Activated CD4-positive, alpha-beta T cell treated with anti-CD3 and anti-CD28 coated beads, Interleukin-2, amount 10 ng/mL, durations not matched to agents 7 days and 5 days (primary cell): ENCODE measurements around the gene PPM1M. TPM values are rescaled to one million over a fixed set of nuclear protein-coding genes. Genes with fewer than 3 reads are reported as not detected.

Experiments used
- CTCF ChIA-PET: fragments of 350-600 bp; sonication (Branson Sonifier 250); formaldehyde crosslinking; loops from one replicate; lab custom pipeline; 2021; ENCODE audit warnings: antibody characterized with exemption; lab: Charles Lee
- POLR2A ChIA-PET: fragments of 350-600 bp; sonication (Branson Sonifier 250); formaldehyde crosslinking; loops from one replicate; lab custom pipeline; 2021; ENCODE audit warnings: antibody characterized with exemption; lab: Charles Lee
- DNase-seq: peaks from one replicate; pipeline ENCODE4 v3.0.0-alpha.2; 2020
- H3K27ac Mint-ChIP-seq: one replicate; pipeline ENCODE4 v1.8.0; 2021; ENCODE audit warnings: mild to moderate bottlenecking, moderate library complexity, mixed read lengths
- H3K27me3 Mint-ChIP-seq: one replicate; pipeline ENCODE4 v1.8.0; 2021; ENCODE audit warnings: mixed read lengths
- H3K36me3 Mint-ChIP-seq: one replicate; pipeline ENCODE4 v1.8.0; 2021; ENCODE audit warnings: low read depth, mixed read lengths
- H3K4me1 Mint-ChIP-seq: one replicate; pipeline ENCODE4 v1.8.0; 2021; ENCODE audit warnings: mixed read lengths
- H3K4me3 Mint-ChIP-seq: one replicate; pipeline ENCODE4 v1.8.0; 2021; ENCODE audit warnings: mild to moderate bottlenecking, moderate library complexity, mixed read lengths
- H3K9me3 Mint-ChIP-seq: one replicate; pipeline ENCODE4 v1.8.0; 2021; ENCODE audit warnings: mixed read lengths
- total RNA-seq, 2 experiments: library from RNA; stranded (reverse); gene quantifications; one replicate each; pipeline ENCODE4 v1.2.3, GENCODE V29; 2021

PPM1M gene
- total RNA-seq, 2 experiments from 2014 or later: 82.2 to 92.7 TPM

DNA sequence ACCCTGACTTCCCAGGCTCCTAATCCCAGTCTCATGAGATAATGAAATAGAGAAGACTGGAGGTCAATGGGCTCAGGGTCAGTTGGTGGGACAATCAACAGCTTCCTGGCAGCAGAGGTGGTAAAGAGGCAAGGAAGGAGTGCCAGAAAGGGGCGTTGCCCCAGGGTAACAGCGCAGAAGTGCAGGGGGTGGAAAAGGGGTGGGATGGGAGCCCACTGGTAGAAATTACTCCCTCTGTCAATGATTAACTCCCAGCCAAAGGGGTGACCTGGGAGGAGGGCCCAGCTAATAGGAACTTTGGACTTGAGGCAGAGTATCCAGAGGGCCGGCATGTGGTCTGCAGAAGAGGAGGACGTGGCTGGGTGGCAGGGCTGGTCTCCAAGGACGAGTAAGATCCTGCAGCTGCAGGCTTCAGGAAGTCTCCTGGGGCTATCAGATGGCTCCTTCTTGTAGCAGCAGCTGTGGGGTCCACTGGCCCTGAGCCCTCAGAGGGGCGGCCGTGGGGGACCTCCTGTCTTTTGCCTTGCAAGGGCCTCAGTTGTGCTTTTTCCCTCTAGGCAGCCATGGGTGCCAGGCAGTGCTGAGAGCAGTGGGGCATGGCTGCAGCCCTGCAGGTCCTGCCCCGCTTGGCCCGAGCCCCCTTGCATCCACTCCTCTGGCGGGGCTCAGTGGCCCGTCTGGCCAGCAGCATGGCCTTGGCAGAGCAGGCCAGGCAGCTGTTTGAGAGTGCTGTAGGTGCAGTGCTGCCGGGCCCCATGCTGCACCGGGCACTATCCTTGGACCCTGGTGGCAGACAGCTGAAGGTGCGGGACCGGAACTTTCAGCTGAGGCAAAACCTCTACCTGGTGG, 44.4 kb downstream of the PPM1M start:
- peak overlapping the region; percentile 19 for H3K4me3 Mint-ChIP-seq
- no peak for DNase-seq
- no peaks in the 10 kb centered on the region for H3K9me3 Mint-ChIP-seq
- CTCF ChIA-PET: interaction anchor here (0.6 to 2.9 kb wide), 9 partner anchors 8 to 129 kb away, joined by 3 to 14 read pairs (median 4); partner anchors contain the start of gene WDR82
- H3K4me1 Mint-ChIP-seq: peaks cover 37% of the 10 kb centered on the region
- H3K27me3 Mint-ChIP-seq: no peaks in the 10 kb centered on the region
- POLR2A ChIA-PET: no interaction called here
- H3K36me3 Mint-ChIP-seq: peaks cover 16% of the 10 kb centered on the region
- H3K27ac Mint-ChIP-seq: peak overlapping the region; percentile 60

DNA sequence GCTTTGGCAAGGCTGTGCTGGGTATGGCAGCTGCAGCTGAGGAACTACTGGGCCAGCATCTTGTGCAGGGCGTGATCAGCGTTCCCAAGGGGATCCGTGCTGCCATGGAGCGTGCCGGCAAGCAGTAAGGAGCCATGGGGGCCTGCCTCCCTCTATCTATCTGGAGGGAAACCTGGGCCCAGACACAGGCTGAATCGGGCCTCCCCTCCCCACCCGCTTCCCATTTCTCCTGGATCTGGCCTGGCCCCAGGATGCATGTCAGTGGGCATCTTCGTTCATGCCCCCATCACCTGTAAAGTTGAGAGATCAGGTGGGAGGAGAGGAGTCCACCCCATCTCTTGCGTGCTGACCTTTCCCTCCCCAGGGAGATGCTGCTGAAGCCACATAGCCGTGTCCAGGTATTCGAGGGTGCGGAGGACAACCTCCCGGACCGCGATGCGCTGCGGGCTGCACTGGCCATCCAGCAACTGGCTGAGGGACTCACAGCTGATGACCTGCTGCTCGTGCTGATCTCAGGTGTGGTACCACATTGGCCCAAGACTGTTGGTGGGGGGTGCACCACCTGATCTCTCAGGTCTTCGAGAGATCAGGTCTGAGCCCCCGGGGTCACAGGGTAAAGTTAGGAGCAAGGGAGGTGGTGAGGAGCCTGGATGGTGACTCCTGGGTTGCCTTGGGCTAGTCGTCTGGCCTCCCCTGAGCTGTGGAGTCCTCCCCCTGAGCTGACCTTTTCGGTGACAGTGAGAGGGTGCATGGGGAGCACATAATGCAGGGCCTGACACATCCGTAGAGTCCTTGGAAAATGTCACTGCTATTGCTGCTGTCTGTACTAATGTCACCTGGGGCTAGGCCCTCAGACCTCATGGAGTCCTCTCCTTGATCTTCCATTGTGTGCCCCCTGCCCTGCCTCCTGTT, 45.3 kb downstream of the PPM1M start:
- Mint-ChIP-seq H3K4me1 (peaks cover 34% of the 10 kb centered on the region), H3K9me3 (no peaks in the 10 kb centered on the region), H3K27me3 (no peaks in the 10 kb centered on the region), H3K4me3 (no peak overlapping the region), H3K27ac (no peak overlapping the region), H3K36me3 (peaks cover 16% of the 10 kb centered on the region)
- ChIA-PET CTCF (interaction anchor here (0.6 to 1.6 kb wide), 9 partner anchors 9 to 130 kb away, joined by 3 to 6 read pairs (median 3); partner anchors contain the start of gene WDR82), POLR2A (no interaction called here)
- DNase-seq: no peak

DNA sequence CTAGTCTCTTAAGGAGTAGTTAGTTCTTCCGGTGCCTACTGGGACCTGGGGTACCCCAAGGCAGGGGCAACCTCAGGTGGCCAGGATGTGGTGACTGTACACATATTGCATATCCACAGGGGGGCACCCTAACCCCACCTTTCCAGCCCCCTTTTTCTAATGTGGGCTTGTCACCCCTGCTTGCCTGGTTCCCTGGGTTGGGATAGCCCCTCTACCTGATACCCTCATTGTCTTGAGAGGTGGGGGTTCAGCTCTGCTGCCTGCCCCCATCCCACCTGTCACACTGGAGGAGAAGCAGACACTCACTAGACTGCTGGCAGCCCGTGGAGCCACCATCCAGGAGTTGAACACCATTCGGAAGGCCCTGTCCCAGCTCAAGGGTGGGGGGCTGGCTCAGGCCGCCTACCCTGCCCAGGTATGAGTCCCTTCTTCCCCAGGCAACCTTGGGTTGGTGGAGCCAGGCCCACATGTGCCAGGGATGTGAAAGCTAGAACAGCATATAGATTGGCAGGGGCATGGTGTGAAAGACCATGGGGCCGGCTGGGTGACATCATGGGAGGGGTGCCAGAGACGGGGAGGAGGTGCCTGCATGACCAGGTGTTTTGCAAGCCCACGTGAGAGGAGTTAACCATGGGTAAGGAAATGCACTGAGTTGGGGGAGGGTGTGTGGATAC, 46.1 kb downstream of the PPM1M start:
- Mint-ChIP-seq H3K36me3 (peaks cover 16% of the 10 kb centered on the region), H3K27me3 (no peaks in the 10 kb centered on the region), H3K27ac (no peak overlapping the region), H3K4me3 (no peak overlapping the region), H3K4me1 (peaks cover 31% of the 10 kb centered on the region), H3K9me3 (no peaks in the 10 kb centered on the region)
- DNase-seq: peak; percentile 60
- ChIA-PET POLR2A (no interaction called here), CTCF (interaction anchor here (0.8 to 1.6 kb wide), 6 partner anchors 10 to 71 kb away, joined by 3 to 5 read pairs (median 3); no protein-coding TSS in a partner anchor)

DNA sequence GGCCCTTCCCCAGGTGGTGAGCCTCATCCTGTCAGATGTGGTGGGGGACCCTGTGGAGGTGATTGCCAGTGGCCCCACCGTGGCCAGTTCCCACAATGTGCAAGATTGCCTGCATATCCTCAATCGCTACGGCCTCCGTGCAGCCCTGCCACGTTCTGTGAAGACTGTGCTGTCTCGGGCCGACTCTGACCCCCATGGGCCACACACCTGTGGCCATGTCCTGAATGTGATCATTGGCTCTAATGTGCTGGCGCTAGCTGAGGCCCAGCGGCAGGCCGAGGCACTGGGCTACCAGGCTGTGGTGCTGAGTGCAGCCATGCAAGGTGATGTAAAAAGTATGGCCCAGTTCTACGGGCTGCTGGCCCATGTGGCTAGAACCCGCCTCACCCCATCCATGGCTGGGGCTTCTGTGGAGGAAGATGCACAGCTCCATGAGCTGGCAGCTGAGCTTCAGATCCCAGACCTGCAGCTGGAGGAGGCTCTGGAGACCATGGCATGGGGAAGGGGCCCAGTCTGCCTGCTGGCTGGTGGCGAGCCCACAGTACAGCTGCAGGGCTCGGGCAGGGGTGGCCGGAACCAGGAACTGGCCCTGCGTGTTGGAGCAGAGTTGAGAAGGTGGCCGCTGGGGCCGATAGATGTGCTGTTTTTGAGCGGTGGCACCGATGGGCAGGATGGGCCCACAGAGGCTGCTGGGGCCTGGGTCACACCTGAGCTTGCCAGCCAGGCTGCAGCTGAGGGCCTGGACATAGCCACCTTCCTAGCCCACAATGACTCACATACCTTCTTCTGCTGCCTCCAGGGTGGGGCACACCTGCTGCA, 46.9 kb downstream of the PPM1M start:
- no peak for DNase-seq
- H3K4me3 Mint-ChIP-seq: no peak overlapping the region
- H3K9me3 Mint-ChIP-seq: no peaks in the 10 kb centered on the region
- no peaks in the 10 kb centered on the region for H3K27me3 Mint-ChIP-seq
- ChIA-PET POLR2A (no interaction called here), CTCF (interaction anchor here (0.8 to 1.6 kb wide), 7 partner anchors 11 to 72 kb away, joined by 3 to 5 read pairs (median 3); no protein-coding TSS in a partner anchor)
- no peak overlapping the region for H3K27ac Mint-ChIP-seq
- H3K4me1 Mint-ChIP-seq: peaks cover 26% of the 10 kb centered on the region
- peaks cover 11% of the 10 kb centered on the region for H3K36me3 Mint-ChIP-seq

DNA sequence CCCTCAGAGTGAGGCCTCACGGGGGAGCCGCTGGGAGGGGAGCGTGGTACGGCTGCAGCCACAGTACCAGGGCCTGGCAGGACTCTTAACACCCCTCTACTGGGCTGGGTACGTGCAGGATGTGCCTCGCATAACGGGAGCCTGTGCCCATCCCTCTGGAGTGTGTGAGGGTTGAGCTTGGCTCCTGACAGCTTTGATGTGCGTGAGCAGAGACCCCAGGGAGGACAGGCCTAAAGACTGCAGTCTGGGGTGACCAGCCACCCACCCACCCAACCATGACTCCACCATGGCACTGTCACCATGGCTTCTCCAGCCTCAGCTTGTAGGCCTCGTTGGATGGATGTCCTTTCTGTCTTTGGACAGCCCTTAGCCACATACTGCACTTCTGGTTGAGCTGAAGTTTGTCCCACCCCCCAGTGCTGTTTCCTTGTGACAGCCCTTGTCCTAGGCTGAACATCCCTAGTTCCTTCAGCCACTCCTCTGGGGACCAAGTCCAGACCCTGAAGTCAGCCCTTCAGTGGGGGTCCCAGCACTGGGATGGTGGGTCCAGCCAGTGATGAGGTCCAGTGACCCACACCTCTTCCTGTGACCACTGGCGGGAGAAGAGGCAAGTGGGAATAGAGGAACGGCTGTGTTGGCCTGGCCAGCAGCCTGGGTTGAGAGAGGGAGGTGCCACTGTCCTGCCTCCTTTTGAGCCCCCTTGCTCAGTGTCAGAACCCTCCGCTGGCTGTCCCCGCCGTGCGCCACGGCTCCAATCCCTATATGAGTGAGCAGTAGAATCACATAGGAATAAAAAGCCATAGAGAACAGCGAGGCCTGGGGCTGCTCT, 48.1 kb downstream of the PPM1M start:
- Mint-ChIP-seq H3K9me3 (no peaks in the 10 kb centered on the region), H3K36me3 (peaks cover 9% of the 10 kb centered on the region), H3K4me1 (peaks cover 23% of the 10 kb centered on the region), H3K27me3 (no peaks in the 10 kb centered on the region), H3K4me3 (no peak overlapping the region), H3K27ac (no peak overlapping the region)
- ChIA-PET POLR2A (no interaction called here), CTCF (interaction anchor here (1.2 to 1.4 kb wide), 2 partner anchors 16 to 62 kb away, joined by 3 to 7 read pairs; no protein-coding TSS in a partner anchor)
- DNase-seq: no peak

DNA sequence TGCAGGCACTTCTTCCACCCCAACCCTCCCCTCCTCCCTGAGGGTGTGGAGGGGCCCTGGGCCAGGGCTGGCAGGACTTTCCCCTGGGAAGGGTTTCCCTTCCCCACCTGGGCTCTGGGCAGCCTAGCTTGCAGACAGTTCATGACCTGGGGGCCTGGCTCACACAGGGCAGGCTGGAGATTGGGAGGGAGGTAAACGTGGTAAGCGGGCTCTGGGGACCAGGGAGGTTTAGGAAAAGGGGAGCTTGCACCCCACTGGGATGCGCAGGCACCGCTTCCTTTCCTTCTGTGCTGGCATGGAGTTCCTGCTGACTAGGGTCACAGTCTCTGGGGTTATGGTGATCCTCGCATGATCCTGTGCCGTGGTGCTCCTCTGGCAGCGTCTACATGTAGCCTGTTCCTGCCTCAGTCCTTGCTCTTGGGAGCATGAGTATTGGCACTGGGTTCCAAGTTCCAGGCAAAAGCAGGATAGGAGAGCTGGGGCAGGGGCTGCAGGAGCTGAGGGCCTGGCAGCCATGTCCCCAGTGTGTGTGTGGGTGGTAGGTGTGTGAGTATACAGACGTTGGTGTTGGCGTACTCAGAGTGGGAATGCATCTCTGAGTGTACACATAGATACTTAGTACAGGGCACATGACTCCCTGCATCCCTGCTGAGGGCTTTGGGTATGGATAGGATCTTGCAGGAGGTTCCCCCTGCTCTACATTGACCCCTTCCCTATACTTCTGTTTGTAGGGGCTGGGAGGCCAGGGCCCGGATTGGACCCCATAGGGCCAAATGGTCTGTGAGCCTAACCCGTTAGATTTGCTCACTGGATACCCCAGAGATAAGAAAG, 49.0 kb downstream of the PPM1M start:
- Mint-ChIP-seq H3K27me3 (no peaks in the 10 kb centered on the region), H3K27ac (no peak overlapping the region), H3K4me3 (no peak overlapping the region), H3K9me3 (no peaks in the 10 kb centered on the region), H3K4me1 (peaks cover 15% of the 10 kb centered on the region), H3K36me3 (peaks cover 9% of the 10 kb centered on the region)
- POLR2A ChIA-PET: no interaction called here
- DNase-seq: no peak
- CTCF ChIA-PET: interaction anchor here (1.4 to 1.5 kb wide), 3 partner anchors 24 to 63 kb away, joined by 3 to 9 read pairs (median 7); no protein-coding TSS in a partner anchor

DNA sequence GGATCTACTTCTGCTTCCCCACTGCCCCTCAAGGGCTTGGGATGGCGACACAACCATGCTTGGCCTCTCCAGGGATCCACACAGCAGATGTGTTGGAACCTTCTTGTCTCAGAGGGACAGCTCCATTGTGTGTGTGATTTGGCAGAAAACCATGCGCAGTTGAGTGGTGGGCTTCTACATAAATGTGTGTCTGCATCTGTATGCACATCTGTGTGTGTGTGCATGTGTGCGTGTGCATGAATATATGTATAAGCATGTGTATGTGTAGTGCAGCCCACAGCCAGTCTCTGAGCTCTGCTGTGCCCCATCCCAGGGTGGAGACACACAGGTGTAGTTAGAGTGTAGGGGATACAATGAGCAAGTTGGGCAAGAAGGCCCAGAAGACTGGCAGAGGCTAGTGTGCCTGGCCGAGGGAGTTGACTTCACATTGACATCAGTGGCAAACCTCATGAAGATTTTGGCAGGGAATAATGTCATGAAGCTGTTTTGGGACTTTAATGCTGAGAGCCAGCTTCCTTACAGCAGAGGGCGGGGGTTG, 50.2 kb downstream of the PPM1M start:
- ChIA-PET CTCF (interaction anchor here (0.8 to 1.8 kb wide), 6 partner anchors 14 to 65 kb away, joined by 3 to 9 read pairs (median 3); no protein-coding TSS in a partner anchor), POLR2A (no interaction called here)
- H3K9me3 Mint-ChIP-seq: no peaks in the 10 kb centered on the region
- H3K4me1 Mint-ChIP-seq: peaks cover 10% of the 10 kb centered on the region
- no peaks in the 10 kb centered on the region for H3K27me3 Mint-ChIP-seq
- DNase-seq: no peak
- H3K36me3 Mint-ChIP-seq: peaks cover 9% of the 10 kb centered on the region
- no peak overlapping the region for H3K4me3 Mint-ChIP-seq
- H3K27ac Mint-ChIP-seq: no peak overlapping the region

DNA sequence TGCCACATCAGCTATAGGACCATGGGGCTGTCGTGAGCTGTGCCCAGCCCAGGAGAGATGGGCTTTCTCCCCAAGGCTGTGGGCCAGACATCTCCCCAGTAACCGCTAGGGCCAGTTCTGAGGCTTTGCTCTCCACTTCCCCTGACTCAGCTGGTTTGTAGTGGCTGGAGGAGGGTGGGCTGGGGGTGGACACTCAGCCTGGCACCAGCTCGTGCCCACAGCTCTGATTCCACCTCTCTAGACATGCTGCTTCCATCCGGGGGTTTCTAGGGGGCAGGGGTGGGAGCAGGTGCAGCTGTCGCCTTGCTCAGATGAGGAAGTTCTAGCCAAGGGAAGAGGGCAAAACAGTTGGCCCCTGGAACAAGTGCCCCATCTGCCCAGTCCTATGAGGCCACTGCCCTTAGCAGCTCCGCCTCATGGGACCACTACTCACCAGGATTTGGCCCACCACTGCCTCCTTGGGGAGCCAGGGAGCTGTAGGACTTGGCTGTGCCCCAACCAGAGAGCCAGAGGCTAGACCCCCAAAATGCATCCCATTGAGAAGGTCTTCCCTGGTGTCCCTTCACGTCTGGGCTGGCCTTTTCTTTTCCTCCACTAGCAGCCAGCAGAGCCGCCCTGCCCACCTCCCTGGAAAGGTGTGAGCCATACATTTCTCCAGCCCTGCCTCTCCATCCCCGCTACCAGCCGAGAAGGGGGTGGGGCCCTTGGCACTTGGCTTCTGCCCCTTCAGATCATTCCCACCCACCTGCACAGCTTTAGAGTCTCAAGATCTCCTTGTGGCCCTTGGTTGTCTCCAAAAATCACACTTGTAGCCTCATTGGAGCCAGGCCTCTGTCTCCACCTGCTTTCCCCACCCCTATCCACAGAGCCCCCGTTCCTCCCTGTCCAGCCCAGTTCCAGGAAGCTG, 51.9 kb downstream of the PPM1M start:
- Mint-ChIP-seq H3K4me3 (no peak overlapping the region), H3K9me3 (no peaks in the 10 kb centered on the region), H3K4me1 (no peaks in the 10 kb centered on the region), H3K27me3 (no peaks in the 10 kb centered on the region), H3K27ac (no peak overlapping the region), H3K36me3 (no peaks in the 10 kb centered on the region)
- CTCF ChIA-PET: interaction anchor here (0.6 to 1.8 kb wide), 10 partner anchors 8 to 114 kb away, joined by 3 to 7 read pairs (median 3); partner anchors contain the start of gene WDR82
- DNase-seq: no peak
- POLR2A ChIA-PET: no interaction called here
